Right kidney (tissue), 1 donor: ENCODE data around the gene ZBTB20.
A peak's percentile ranks its signal among the peaks of the same experiment; 100 is the strongest.

Source experiments
- DNase-seq: peaks from one replicate; pipeline ENCODE4 v3.0.0-alpha.2; 2016

Gene ZBTB20

DNA sequence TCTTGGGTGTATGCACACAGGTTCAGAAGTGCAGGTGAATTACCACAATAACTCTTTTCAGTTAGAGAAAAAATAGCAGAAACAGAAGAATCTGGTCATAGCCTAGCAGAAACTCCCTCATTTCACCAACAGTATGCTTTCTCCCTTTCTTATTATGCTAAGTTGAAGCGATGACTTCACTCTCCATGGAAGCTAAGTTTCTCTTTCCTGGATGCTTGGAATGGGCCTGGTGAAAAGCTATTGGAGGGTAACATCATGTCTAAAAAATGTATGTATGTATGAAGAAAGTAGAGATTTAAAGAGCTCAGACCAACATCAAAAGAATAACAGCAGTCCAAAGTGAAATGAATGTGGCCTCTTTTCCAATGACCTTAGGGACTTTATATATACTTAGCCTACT is 707.8 kb downstream of the ZBTB20 start:
- no peak for DNase-seq

DNA sequence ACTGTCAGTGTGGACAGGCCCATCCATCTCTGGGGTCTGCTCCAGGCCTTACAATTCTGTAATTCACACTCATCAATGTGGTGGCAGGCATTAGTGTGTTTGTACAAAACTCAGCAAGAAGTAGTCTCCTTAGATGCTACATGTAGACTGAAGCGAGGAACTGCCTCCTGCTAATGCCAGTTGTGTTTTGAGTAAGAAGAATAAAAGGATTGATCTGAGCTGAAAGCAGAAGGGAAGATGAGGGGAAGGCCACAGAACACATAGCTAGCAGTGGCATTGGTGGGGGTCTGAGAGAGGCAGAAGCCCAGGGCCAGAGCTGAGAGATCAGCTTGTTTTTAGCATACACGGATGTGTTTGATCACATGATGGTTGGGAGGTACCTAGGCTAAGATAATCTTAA is 709.2 kb downstream of the ZBTB20 start:
- DNase-seq = no peak

DNA sequence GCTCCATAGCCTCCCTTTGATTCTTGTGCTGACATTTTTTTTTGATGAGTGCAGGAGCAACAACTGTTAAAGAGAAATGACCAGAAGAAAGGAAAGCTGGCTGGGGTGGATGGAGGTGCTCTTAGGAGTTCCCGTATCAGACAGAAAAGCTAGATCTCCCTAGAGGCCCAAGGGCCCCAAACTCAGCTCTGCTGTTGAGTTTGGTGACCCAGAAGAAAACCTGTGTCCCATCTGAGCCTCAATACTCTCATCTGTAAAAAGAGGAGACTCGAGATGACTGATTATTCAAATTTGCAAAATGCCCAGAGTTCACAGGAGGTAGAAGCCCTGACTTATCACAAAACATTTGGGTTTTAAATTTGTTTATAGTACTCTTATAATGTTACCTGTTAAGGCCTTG is 710.9 kb downstream of the ZBTB20 start:
- no peak for DNase-seq

DNA sequence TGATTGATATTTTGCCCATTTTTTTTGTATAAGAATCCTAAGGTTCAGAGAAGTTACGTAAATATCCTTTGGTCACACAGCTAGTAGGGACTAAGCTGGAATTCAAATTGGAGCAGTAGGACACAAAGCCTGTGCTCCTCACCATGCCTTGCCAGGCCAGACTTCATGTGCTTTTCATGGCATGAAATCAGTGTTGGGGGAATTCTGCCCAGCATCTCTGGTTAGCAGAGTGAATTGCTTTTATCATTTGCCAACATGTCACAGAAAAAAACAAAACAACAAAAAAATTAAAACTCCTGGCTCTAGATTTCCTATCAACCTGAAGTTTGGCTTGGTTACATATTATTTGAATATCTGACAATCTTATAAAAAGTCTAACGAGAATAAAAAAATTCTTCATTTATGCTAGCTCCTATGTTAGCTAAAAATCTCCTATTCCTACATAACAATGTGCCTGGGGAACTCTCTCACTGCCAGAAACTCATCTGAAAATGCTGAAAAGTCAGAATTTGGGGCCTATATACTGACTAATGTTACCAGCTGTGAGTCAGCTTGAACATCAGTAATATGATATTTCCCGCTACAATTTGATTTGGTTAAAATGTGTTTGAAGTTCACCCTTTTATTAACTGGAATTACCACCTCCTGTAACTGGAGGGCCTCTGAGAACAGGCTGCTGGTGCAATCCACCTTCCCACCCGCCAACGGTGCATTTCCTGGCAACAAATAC is 711.5 kb downstream of the ZBTB20 start:
- DNase-seq = no peak

DNA sequence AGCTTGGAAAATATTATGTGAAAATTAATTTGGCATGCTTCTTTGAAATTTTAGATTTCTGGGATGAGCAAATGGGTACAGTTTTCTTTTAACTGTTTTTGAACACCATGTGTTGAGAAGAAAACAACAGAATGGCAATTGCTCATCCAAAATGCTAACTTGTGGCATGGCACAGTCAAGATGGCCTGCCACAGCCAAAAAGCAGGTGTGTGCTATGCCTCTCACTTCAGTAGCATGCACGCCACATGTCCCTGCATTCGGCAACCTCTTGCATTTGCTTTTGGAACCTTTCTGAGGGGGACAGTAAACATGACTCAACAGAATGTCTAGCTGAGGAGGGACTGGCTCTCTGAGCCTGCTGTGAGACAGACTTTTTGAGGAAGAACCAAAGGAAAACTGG is 714.8 kb downstream of the ZBTB20 start:
- DNase-seq = no peak

DNA sequence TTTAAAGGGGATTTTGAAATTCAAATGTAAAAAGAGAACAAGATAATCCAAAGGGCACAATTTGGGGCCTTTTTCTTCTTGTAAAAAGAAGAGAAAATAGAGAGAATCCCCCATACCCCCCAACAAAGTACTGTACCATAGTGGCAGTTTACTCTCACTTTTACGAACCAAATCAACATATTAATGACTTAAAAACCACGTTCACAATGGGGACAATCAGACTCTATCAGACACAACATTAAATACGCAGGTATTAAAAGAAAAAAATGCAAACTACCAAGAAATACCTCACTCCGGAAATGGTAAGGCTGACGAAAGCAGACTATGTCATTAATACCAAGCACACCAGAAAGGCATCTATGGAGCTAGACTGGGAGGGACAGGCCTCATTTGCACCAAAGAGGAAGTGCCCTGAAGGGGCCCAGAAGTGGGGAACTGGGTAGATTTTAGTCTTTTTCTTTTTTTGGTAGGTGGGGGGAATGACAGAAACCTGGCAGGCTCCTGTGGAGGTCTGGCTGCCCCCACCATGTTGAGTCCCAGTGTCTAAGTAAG is 719.0 kb downstream of the ZBTB20 start:
- DNase-seq = no peak

DNA sequence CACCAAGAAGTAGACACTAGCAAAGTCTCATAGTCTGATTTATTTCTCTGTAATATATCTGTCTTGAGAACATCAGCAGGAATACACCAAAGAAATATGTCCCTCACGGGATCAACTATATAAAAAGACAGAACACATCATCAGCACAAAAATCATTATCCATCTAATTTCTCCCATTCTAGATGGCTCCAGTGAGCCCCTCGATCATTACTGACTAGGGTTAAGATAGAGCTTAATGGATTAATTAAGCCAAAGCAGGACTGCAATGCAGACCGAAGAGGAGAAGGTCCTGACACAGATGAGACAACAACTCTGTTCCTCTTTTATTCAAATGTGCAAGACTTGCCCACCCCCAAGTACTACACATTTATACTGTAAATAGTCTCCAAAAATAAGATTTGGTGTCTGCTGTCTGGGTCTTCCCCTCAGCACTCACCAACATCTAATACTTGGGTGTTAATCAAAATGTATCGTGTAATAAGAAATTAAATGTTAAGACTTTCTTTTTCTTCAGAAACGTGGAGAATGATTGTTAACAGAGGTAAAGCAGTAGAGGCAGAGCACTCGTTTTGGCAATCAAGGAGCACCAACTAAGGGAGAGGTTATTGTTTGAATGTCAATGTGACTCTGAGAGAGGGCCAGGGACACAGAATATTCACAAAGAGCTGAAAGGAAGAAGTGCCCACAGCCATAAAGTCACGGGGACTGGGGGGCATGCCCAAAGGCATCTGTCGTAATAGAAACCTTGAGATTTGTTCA is 719.6 kb downstream of the ZBTB20 start:
- DNase-seq = no peak

DNA sequence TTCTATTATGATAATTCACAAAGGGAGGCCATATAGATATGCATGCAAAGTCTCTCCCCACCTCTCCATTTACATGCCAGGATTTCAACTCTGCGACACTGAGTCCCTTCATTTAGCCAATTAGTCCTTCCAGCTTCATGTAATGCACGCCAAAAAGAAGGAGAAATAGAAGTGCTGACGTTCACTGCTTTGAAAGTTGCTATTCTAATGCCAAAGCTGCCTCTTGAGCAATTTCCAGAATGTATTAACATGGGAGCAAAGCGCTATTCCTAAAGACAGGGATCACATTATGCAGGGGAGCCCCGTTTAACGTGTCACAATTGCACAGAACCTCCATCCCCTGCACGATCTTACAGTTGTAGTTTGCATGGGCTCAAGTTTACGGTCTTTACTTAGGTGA is 722.8 kb downstream of the ZBTB20 start:
- DNase-seq = no peak

DNA sequence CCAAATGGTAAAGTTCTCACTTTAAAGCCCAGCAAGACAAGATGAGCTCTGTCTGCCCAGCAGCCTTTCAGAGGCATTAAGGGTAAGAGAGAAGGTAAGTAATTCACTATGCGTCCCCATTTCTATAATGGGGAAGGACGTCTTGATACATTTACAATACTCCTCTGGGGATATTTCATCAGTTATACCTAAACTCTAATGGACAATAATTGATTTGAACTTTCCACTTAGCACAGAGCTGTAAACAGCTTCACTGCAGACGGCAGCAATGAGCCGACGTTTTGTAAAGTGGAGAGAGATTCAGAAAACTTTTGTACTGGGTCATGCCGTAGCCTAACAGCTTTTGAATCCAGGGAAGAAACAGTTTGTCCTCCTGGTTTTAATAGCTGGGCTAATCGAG is 725.9 kb downstream of the ZBTB20 start:
- DNase-seq = no peak

DNA sequence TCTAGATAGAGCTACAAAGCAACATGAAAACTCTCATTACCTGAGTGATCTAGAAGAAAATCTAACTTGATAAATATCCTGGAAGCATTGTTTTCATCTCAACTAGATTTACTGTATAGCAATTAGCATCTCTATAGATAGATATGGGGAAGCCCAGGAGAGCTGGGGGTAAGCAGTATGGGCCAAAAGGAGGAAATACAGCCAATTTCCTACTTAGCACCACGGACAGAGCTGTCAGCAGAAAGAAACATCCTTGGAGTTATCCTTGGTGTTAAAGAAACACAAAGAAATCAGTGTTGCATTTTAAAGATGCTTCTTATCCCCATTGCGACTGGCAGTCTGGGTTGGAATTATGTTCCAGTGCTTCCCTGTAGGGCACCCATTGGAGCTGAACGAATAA is 727.0 kb downstream of the ZBTB20 start:
- no peak for DNase-seq

DNA sequence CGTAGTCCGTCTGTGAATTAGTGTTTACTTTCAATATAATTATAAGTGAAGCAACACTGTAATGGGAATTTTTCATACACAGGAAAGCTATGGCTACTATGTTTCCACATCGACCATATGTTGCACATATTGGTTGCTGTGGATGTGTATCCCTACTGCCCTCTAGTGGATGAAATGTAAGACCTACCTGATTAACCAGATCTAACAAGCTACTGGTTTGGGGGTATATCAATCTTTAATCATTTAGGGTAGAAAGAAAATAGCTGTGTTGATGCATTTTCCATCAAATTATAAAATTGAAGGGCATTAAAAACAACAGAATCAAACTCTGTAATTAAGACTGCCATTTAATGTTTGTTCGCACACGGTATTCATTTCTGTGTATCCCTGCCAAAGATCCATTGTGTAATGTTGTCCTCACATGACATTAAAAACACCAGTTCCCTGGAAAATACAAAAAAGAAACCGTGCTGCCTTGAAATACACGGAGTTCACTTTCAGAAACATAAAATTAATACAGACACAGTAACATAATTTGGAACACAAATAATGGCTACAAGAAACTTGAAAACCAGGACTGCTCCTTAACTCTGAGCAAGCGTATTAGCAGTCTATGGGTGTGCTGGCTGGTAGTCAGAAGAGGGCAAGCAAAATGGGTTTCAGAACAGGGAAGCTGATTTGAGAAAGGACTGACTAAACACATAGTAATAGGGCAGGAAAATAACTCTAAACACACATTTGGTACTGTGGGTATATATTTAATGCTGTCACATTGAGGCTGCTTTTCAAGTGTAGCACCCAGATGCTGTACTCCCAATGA is 728.2 kb downstream of the ZBTB20 start:
- peak; percentile 38 for DNase-seq

DNA sequence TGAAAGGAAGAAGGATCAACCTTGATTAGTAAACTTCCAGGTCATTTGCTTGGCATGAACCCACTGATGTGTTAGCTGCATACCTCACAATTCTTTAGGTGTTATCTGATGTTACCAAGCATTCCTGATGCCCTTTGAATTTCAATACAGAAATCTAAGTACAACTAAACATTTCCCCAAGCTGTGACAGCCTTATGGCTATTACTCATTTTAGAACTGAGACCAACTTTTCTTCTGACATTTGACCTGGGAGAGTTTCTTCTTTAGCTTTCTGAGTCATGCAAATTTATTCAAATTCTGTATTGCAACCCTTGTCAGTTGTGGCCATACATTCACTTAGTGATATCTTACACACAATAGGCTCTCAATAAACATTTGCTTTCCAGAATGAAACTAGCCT is 729.0 kb downstream of the ZBTB20 start:
- no peak for DNase-seq

DNA sequence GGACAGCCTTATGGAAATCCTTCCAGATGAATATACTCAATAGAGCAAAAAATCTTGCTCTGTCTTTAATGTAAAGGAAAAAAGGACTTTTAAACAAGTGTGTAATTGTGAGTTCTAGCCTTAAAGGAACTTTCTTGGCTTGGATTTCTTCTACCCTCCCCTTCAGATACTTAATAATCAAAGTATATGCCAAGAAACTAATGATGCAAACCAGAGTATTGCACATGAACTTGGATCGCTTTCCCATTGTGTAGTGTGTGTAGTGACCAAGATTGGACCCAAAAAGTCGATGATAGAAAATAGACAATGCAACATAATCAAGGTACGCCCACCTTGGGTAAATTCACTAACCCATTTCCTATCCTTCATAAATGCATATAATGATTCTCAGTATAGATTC is 729.4 kb downstream of the ZBTB20 start:
- no peak for DNase-seq

DNA sequence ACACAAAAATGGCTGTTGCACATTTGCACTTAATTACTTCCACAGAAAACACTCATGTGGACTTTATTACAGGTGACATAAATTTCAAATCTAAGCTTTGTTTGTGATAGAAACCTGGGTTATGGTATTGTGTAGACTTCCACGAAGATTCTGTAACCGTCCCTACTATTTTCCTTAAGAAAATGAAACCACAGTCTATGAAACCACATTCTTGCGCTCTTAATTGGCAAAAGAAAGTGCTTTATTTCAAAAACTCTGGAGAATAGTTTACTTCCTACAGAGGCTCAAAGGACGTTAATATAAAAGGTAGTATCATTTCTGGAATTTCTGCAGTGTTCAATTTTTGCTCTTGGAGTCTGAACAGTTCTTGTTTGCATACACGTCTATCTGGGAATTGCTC is 729.8 kb downstream of the ZBTB20 start:
- DNase-seq = no peak

DNA sequence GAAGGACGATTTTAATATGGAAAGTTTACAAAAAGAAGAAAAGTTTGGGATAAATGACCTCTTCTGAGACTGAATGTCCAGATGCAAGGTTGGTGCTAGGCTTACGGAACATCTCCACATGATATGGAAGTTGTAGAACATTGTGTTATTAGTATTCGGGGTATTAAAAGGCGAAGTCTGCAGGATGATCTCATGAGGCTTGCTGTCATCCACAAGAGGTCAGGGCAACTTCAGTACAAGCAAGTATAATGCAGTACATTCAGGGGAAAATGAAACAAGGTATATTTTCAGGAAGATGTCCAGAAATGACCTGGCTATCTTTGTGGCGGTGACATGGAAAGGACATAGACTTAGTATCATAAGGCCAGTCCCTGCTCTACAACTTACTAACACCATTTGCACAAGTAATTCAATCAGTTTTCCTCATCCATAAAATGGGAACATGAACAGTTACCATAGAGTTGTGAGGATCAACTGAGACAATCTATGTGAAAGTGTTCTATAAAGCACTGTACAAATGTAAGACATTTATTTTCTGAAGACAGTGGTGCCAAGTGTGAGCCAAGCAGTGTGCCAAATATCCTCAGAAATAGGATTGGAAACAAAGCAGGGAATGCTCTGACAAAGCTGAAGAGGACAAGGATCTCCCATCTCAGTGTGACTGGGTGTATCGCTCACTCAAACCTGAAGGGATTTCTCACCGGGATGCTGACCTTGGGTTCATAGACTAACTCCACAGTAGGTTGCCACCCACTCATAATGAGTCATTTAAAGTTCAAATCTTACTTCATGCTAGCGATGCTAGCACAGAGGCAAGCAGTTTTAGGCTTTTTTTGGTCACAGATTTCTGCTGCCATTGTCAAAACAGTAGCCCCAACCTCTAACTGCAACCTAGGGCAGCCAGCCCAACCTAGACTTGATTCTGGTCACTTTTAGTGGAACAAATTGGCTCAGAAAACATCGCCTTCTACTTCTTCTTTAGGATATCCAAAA is 735.0 kb downstream of the ZBTB20 start:
- DNase-seq = no peak

DNA sequence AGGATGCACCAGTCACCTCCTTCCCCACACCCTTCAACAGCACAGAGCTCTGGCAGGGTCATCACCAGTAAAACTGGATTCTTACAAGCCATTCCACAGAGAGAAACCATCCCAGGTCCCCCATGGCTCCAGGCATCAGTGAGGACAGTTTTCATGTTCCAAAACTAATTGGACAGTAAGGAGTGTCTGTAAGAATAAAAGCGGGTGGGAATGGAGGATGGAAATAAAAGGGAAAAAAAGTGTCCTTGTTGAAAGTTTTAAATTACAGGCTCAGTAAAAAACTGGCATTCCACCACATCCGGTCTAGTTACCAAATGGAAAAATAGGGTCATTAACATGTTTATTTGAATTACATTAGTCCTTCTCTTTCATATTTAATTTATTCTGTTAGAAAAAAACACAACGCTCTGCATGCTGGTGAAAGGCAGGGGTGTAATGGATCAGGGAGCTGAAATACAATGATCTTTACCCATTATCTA is 735.9 kb downstream of the ZBTB20 start:
- peak; percentile 29 for DNase-seq

DNA sequence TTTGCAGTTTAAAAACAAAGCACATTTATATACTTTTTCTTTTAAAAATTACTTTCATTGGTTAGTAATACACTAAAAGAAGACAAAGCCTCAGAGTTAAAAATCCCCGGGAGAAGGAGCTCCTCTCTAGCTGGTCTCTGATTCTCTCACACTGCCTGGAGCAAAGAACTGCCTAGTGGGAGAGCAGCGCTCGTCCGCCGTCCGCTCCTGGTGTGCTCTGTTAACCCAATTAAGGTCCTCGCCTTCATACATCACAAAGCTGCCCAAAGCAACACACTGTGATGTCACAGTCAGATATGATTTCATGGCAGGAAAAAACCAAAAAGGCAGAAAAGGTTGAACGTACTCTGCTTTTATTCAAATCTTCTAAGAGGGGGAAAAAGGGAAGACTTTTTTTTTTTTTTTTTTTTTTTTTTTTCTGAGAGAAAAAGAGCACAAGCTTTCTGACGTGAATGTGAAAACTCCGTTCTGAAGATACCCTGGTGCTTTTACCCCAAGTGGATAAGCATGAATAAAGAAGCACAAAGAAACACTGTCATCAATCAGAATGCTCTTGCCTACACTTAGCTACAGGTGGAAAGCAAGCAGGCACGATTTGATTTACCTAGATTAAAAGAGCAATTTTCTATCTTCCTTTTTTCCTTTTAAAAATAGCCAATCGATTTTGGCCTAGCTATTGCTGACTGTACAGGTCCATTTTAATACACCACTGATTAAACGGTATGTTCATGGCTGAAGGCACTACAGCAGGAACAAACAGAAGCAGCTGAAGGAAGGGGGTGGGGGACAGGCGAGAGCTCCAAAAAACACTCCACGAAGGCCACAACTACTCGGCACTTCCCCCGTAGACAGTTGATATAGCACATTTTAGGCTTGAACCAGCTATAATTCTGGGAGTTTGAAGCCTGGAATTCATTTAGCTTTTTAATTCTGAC is 738.1 kb downstream of the ZBTB20 start:
- peak; percentile 45 for DNase-seq

DNA sequence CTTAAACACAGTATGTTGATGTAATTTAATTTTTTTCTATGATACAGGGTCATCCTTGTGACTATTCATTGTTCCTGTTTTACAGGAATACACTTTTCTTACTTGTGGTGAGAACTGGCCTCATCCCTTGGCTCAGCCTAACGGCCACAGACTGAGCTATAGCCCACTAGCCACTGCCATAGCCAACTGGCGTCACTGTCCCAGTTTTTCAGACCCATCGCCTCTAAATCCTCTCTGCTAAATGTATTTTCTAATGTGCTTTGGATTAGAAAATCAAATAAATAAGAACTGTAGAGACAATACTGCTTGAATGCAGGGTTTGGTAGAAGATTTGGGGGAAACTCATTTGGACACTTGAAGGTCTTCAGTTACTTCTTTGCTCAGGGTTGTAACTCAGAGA is 740.2 kb downstream of the ZBTB20 start:
- DNase-seq = no peak

DNA sequence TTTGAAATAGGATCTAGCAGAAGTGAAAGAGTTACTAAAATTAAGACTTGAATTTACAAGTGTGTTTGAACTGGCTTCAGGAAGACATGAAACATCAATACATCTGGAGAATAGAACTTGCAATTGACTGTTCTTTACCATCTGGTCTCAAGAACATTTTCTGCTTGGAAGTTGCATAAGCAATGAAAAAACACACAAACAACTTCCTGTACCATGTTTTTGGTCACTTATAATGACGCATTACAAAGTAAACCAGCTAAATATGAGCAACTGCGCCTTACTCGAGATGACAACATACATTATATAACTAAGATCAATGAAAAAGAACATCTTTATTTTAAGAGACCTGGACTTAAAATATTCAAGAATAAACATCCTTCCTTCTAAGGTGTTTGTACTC is 740.8 kb downstream of the ZBTB20 start:
- DNase-seq = no peak
